LNCAP (cell line): ENCODE measurements around the gene IRF8.

Source experiments
- CTCF ChIP-seq: fragments of 450-650 bp; IDR thresholded peaks from 2 replicates; pipeline ENCODE4 v1.5.1; 2017; ENCODE audit warnings: mild to moderate bottlenecking

IRF8 gene

GRCh38 chr16:85902366-85903155, 3.6 kb downstream of the IRF8 start:
- TF ChIP-seq CTCF: no peak

GRCh38 chr16:85903559-85903958, 4.6 kb downstream of the IRF8 start:
- no peak for TF ChIP-seq CTCF

- no peak for TF ChIP-seq CTCF
Observed at GRCh38 chr16:85905110-85906095, 6.4 kb downstream of the IRF8 start.

GRCh38 chr16:85906349-85906748, 7.4 kb downstream of the IRF8 start:
- TF ChIP-seq CTCF: no peak

- TF ChIP-seq CTCF: no peak
Observed at GRCh38 chr16:85908444-85908843, 9.5 kb downstream of the IRF8 start.

GRCh38 chr16:85908889-85909589, 10.1 kb downstream of the IRF8 start:
- TF ChIP-seq CTCF: no peak
